H9 (cell line): ENCODE results near the gene CFAP46. TPM values are rescaled to one million over a fixed set of nuclear protein-coding genes. Genes with fewer than 3 reads are reported as not detected.
A peak's percentile ranks its signal among the peaks of the same experiment; 100 is the strongest.

Experiments used
- DNase-seq: peaks from one replicate; pipeline ENCODE4 v3.0.0-alpha.2; 2017
- H2AFZ ChIP-seq: one replicate; pipeline ENCODE4 v1.6.1; 2013; ENCODE audit warnings: mild to moderate bottlenecking, low read length, control low read depth, moderate library complexity
- H2AK5ac ChIP-seq: 2 replicates; pipeline ENCODE4 v1.6.1; 2013; ENCODE audit warnings: low read length, control low read depth, mixed read lengths; ENCODE audit not compliant: insufficient read length
- H2BK120ac ChIP-seq: one replicate; pipeline ENCODE4 v1.6.1; 2013; ENCODE audit warnings: low read depth, mild to moderate bottlenecking, low read length, control low read depth, inconsistent platforms; ENCODE audit not compliant: poor library complexity, severe bottlenecking
- H2BK12ac ChIP-seq: 2 replicates; pipeline ENCODE4 v1.6.1; 2013; ENCODE audit warnings: low read length, control low read depth, mixed read lengths, low read depth; ENCODE audit not compliant: insufficient read length
- H2BK15ac ChIP-seq: 2 replicates; pipeline ENCODE4 v1.6.1; 2013; ENCODE audit warnings: low read depth, low read length, control low read depth
- H2BK20ac ChIP-seq: one replicate; pipeline ENCODE4 v1.6.1; 2013; ENCODE audit warnings: low read depth, mild to moderate bottlenecking, low read length, control low read depth, inconsistent platforms; ENCODE audit not compliant: poor library complexity, severe bottlenecking
- H2BK5ac ChIP-seq: 2 replicates; pipeline ENCODE4 v1.6.1; 2013; ENCODE audit warnings: low read length, control low read depth, mixed read lengths; ENCODE audit not compliant: insufficient read length
- H3K14ac ChIP-seq: 2 replicates; pipeline ENCODE4 v1.6.1; 2013; ENCODE audit warnings: low read length, control low read depth; ENCODE audit not compliant: insufficient read depth
- H3K18ac ChIP-seq: 2 replicates; pipeline ENCODE4 v1.6.1; 2013; ENCODE audit warnings: low read depth, mild to moderate bottlenecking, mixed read lengths, low read length, control low read depth; ENCODE audit not compliant: insufficient read length
- H3K23ac ChIP-seq: 2 replicates; pipeline ENCODE4 v1.6.1; 2013; ENCODE audit warnings: low read length, control low read depth, mixed read lengths, low read depth; ENCODE audit not compliant: insufficient read length
- H3K23me2 ChIP-seq: 2 replicates; pipeline ENCODE4 v1.6.1; 2013; ENCODE audit warnings: low read depth, mild to moderate bottlenecking, mixed read lengths, low read length, control low read depth; ENCODE audit not compliant: insufficient read length, poor library complexity, severe bottlenecking
- H3K27ac ChIP-seq: 2 replicates; pipeline ENCODE4 v1.5.1; 2013; ENCODE audit warnings: low read length, control low read depth, mixed read lengths, low read depth; ENCODE audit not compliant: insufficient read length
- H3K27me3 ChIP-seq: 2 replicates; pipeline ENCODE4 v1.6.1; 2013; ENCODE audit warnings: low read length, control low read depth, inconsistent platforms; ENCODE audit not compliant: insufficient read depth
- H3K4ac ChIP-seq: 2 replicates; pipeline ENCODE4 v1.6.1; 2013; ENCODE audit warnings: low read depth, mild to moderate bottlenecking, control low read depth, inconsistent platforms, low read length, moderate library complexity
- H3K4me1 ChIP-seq: 2 replicates; pipeline ENCODE4 v1.6.1; 2013; ENCODE audit warnings: low read length, control low read depth, inconsistent platforms; ENCODE audit not compliant: insufficient read depth
- H3K4me2 ChIP-seq: 2 replicates; pipeline ENCODE4 v1.6.1; 2013; ENCODE audit warnings: low read length, control low read depth, mixed read lengths; ENCODE audit not compliant: insufficient read length, insufficient read depth
- H3K56ac ChIP-seq: 2 replicates; pipeline ENCODE4 v1.6.1; 2013; ENCODE audit warnings: low read depth, mild to moderate bottlenecking, mixed read lengths, low read length, control low read depth; ENCODE audit not compliant: insufficient read length
- H3K79me1 ChIP-seq: 2 replicates; pipeline ENCODE4 v1.6.1; 2013; ENCODE audit warnings: low read depth, mild to moderate bottlenecking, moderate library complexity, low read length, control low read depth, inconsistent platforms; ENCODE audit not compliant: insufficient read depth, poor library complexity, severe bottlenecking
- H3K79me2 ChIP-seq: 2 replicates; pipeline ENCODE4 v1.6.1; 2013; ENCODE audit warnings: low read length, control low read depth, inconsistent platforms; ENCODE audit not compliant: insufficient read depth
- H3K9ac ChIP-seq: 2 replicates; pipeline ENCODE4 v1.6.1; 2013; ENCODE audit warnings: low read length, control low read depth, mixed read lengths; ENCODE audit not compliant: insufficient read length; ENCODE audit errors: extremely low read depth
- H3K9me3 ChIP-seq: one replicate; pipeline ENCODE4 v1.6.1; 2013; ENCODE audit warnings: low read depth, low read length, inconsistent platforms; ENCODE audit not compliant: control insufficient read depth
- H3T11ph ChIP-seq: one replicate; pipeline ENCODE4 v1.6.1; 2013; ENCODE audit warnings: mild to moderate bottlenecking, low read length, control low read depth, inconsistent platforms
- H4K20me1 ChIP-seq: one replicate; pipeline ENCODE4 v1.6.1; 2013; ENCODE audit not compliant: control insufficient read depth, insufficient read length, insufficient read depth
- H4K5ac ChIP-seq: 2 replicates; pipeline ENCODE4 v1.6.1; 2013; ENCODE audit warnings: low read depth, mild to moderate bottlenecking, mixed read lengths, low read length, control low read depth; ENCODE audit not compliant: insufficient read length
- H4K8ac ChIP-seq: replicated peaks from 2 replicates; pipeline ENCODE4 v1.6.1; 2013; ENCODE audit warnings: low read length, control low read depth, mixed read lengths, low read depth; ENCODE audit not compliant: insufficient read length
- H4K91ac ChIP-seq: 2 replicates; pipeline ENCODE4 v1.6.1; 2013; ENCODE audit warnings: low read depth, mild to moderate bottlenecking, moderate library complexity, mixed read lengths, low read length, control low read depth; ENCODE audit not compliant: insufficient read length
- H3K27ac Mint-ChIP-seq, 3 experiments: 2 replicates in 2 of 3; 3 replicates in 1 of 3; pipeline ENCODE4 v1.8.0; 2020 to 2021; ENCODE audit warnings: mixed read lengths in 3 of 3, mild to moderate bottlenecking in 1 of 3, moderate library complexity in 1 of 3
- H3K27me3 Mint-ChIP-seq: 2 replicates; pipeline ENCODE4 v1.8.0; 2021; ENCODE audit warnings: low read depth, mild to moderate bottlenecking, moderate library complexity, mixed read lengths
- H3K36me3 Mint-ChIP-seq, 3 experiments: 2 replicates in 2 of 3; 3 replicates in 1 of 3; pipeline ENCODE4 v1.8.0; 2020 to 2021; ENCODE audit warnings: low read depth in 3 of 3, mixed read lengths in 3 of 3; ENCODE audit not compliant: insufficient read depth in 1 of 3
- H3K4me1 Mint-ChIP-seq, 2 experiments: 2 replicates each; pipeline ENCODE4 v1.8.0; 2020; ENCODE audit warnings: mixed read lengths in 2 of 2
- H3K4me3 Mint-ChIP-seq, 2 experiments: 2 replicates in 1 of 2; 3 replicates in 1 of 2; pipeline ENCODE4 v1.8.0; 2020 to 2021; ENCODE audit warnings: mild to moderate bottlenecking in 2 of 2, mixed read lengths in 2 of 2, moderate library complexity in 1 of 2
- H3K9me3 Mint-ChIP-seq, 2 experiments: 2 replicates in 1 of 2; 3 replicates in 1 of 2; pipeline ENCODE4 v1.8.0; 2020; ENCODE audit warnings: mild to moderate bottlenecking in 2 of 2, mixed read lengths in 2 of 2, moderate library complexity in 1 of 2
- CTCF ChIP-seq: fragments of 200-600 bp; sonication (generic); conservative IDR thresholded peaks from 3 replicates; pipeline ENCODE4 v1.8.0; 2021; ENCODE audit warnings: antibody characterized with exemption, mild to moderate bottlenecking
- WGBS: extraction: QIAGEN DNeasy Blood & Tissue Kit; methylation state at CpG from one replicate; pipeline ENCODE4 v1.1.7; 2013; ENCODE audit warnings: missing lambda C conversion rate, low lambda C conversion rate, mixed read lengths; ENCODE audit not compliant: insufficient read length; ENCODE audit errors: extremely low coverage; 5-methylcytosine and 5-hydroxymethylcytosine counted together
- total RNA-seq: library from RNA; stranded (reverse); gene quantifications from 2 replicates; pipeline ENCODE4 v1.2.1, GENCODE V29; 2021

Gene CFAP46
- total RNA-seq, 1 experiment from 2014 or later: 3.1 TPM

- H4K20me1 ChIP-seq: no peaks in the 10 kb centered on the region
- no peak overlapping the region for H4K8ac ChIP-seq
- H2BK120ac ChIP-seq: no peak overlapping the region
- Mint-ChIP-seq H3K27me3 (peaks cover 9% of the 10 kb centered on the region), H3K9me3 (peaks cover 0 to 7% of the 10 kb centered on the region in 2 experiments; a peak in 2 of 5 replicates), H3K36me3 (no peaks in the 10 kb centered on the region; a peak in 1 of 7 replicates), H3K27ac (no peak overlapping the region), H3K4me3 (no peak overlapping the region), H3K4me1 (peaks cover 0 to 4% of the 10 kb centered on the region in 2 experiments; a peak in 1 of 4 replicates)
- no peak overlapping the region for H3K56ac ChIP-seq
- TF ChIP-seq CTCF: no peak
- DNase-seq: peak; percentile 27
- no peak overlapping the region for H2AK5ac ChIP-seq
- no peak overlapping the region for H3K23ac ChIP-seq
- H4K5ac ChIP-seq: no peak overlapping the region
- no peaks in the 10 kb centered on the region for H3K23me2 ChIP-seq
- no peak overlapping the region for H3K18ac ChIP-seq
- no peak overlapping the region for H3K9ac ChIP-seq
- no peak overlapping the region for H3K4ac ChIP-seq
- no peak overlapping the region for H3K27ac ChIP-seq
- no peak overlapping the region for H4K91ac ChIP-seq
- H3K4me1 ChIP-seq: no peaks in the 10 kb centered on the region
- H3K79me1 ChIP-seq: no peaks in the 10 kb centered on the region
- no peak overlapping the region for H3K4me2 ChIP-seq
- no peak overlapping the region for H2BK12ac ChIP-seq
- no peak overlapping the region for H2BK15ac ChIP-seq
- no peaks in the 10 kb centered on the region for H3K27me3 ChIP-seq
- H3K14ac ChIP-seq: no peak overlapping the region
- H2BK20ac ChIP-seq: no peak overlapping the region
- WGBS: no CpG with 5 or more reads among the region's 25 CpGs
- H3T11ph ChIP-seq: no peak overlapping the region
- H2BK5ac ChIP-seq: no peak overlapping the region
- H3K79me2 ChIP-seq: no peaks in the 10 kb centered on the region
- H2AFZ ChIP-seq: no peak overlapping the region
- no peaks in the 10 kb centered on the region for H3K9me3 ChIP-seq
These were observed 107.2 kb downstream of the CFAP46 start for GRCh38 chr10:132834891-132835847.
